DOHH2 (cell line): ENCODE data around the gene LARGE1.

Experiments used
- H3F3A ChIP-seq: fragments of 200-600 bp; sonication (generic), shearing (Covaris generic); 2 replicates; pipeline ENCODE4 v1.6.0; 2016; ENCODE audit warnings: antibody characterized with exemption, mild to moderate bottlenecking; ENCODE audit not compliant: control insufficient read depth, insufficient read depth
- H3K27ac ChIP-seq: fragments of 200-600 bp; sonication (generic); 2 replicates; pipeline ENCODE4 v1.5.1; 2014; ENCODE audit warnings: low read depth, mild to moderate bottlenecking, low read length, moderate library complexity
- H3K27me3 ChIP-seq: fragments of 200-600 bp; sonication (generic); 2 replicates; pipeline ENCODE4 v1.6.1; 2014; ENCODE audit warnings: mild to moderate bottlenecking, low read length, mixed read lengths; ENCODE audit not compliant: control insufficient read depth
- H3K36me3 ChIP-seq: fragments of 200-600 bp; sonication (generic); 2 replicates; pipeline ENCODE4 v1.6.1; 2014; ENCODE audit warnings: mild to moderate bottlenecking, low read length, moderate library complexity, mixed read lengths; ENCODE audit not compliant: control insufficient read depth
- H3K4me1 ChIP-seq: fragments of 200-600 bp; sonication (generic); 2 replicates; pipeline ENCODE4 v1.6.1; 2014; ENCODE audit warnings: mild to moderate bottlenecking, low read length, mixed read lengths; ENCODE audit not compliant: control insufficient read depth
- H3K4me2 ChIP-seq: fragments of 200-600 bp; sonication (generic); 2 replicates; pipeline ENCODE4 v1.6.0; 2014; ENCODE audit warnings: mild to moderate bottlenecking, low read length, moderate library complexity
- H3K4me3 ChIP-seq: fragments of 200-600 bp; sonication (generic); 2 replicates; pipeline ENCODE4 v1.5.1; 2014; ENCODE audit warnings: mild to moderate bottlenecking, low read length, mixed read lengths
- H3K79me2 ChIP-seq: fragments of 200-600 bp; sonication (generic); 2 replicates; pipeline ENCODE4 v1.6.1; 2014; ENCODE audit warnings: mild to moderate bottlenecking, low read length, mixed read lengths; ENCODE audit not compliant: control insufficient read depth
- H3K9me2 ChIP-seq: fragments of 200-600 bp; sonication (generic); replicated peaks from 2 replicates; pipeline ENCODE4 v1.6.1; 2014; ENCODE audit warnings: mild to moderate bottlenecking, low read length, mixed read lengths; ENCODE audit not compliant: control insufficient read depth
- H3K9me3 ChIP-seq: fragments of 200-600 bp; sonication (generic); 2 replicates; pipeline ENCODE4 v1.6.1; 2014; ENCODE audit warnings: antibody characterized with exemption, low read length, mixed read lengths; ENCODE audit not compliant: control insufficient read depth, insufficient read depth
- H4K20me1 ChIP-seq: fragments of 200-600 bp; sonication (generic); 2 replicates; pipeline ENCODE4 v1.6.0; 2014; ENCODE audit warnings: low read depth, mild to moderate bottlenecking, antibody characterized with exemption, low read length, moderate library complexity; ENCODE audit not compliant: control insufficient read depth, insufficient read depth
- EZH2phosphoT487 ChIP-seq: fragments of 200-600 bp; sonication (generic); IDR thresholded peaks from 2 replicates; pipeline ENCODE4 v1.6.1; 2017; ENCODE audit warnings: borderline replicate concordance, mild to moderate bottlenecking, antibody characterized with exemption, low read length, moderate library complexity, mixed read lengths
- TF ChIP-seq, protein P1 (sequence below): fragments of 200-600 bp; sonication (generic); IDR thresholded peaks from one replicate; pipeline ENCODE4 v1.5.1; 2014; ENCODE audit warnings: antibody characterized with exemption, mild to moderate bottlenecking, low read depth, low read length; ENCODE audit not compliant: poor library complexity, severe bottlenecking

Gene LARGE1

GRCh38 chr22:33327348-33327860, 592.9 kb downstream of the LARGE1 start:
- Histone ChIP-seq H3K4me2 (no peak overlapping the region), H4K20me1 (no peaks in the 10 kb centered on the region), H3K9me3 (no peaks in the 10 kb centered on the region), H3K36me3 (no peaks in the 10 kb centered on the region), H3K4me3 (no peak overlapping the region), H3K27me3 (peaks cover 6% of the 10 kb centered on the region), H3F3A (0 out of 2 replicates have a peak, but pooled peaks cover 2% of the 10 kb centered on the region), H3K4me1 (peaks cover 30% of the 10 kb centered on the region), H3K79me2 (no peaks in the 10 kb centered on the region), H3K9me2 (no peaks in the 10 kb centered on the region), H3K27ac (no peak overlapping the region)
- no peak for TF ChIP-seq EZH2phosphoT487
- TF ChIP-seq, protein P1, sequence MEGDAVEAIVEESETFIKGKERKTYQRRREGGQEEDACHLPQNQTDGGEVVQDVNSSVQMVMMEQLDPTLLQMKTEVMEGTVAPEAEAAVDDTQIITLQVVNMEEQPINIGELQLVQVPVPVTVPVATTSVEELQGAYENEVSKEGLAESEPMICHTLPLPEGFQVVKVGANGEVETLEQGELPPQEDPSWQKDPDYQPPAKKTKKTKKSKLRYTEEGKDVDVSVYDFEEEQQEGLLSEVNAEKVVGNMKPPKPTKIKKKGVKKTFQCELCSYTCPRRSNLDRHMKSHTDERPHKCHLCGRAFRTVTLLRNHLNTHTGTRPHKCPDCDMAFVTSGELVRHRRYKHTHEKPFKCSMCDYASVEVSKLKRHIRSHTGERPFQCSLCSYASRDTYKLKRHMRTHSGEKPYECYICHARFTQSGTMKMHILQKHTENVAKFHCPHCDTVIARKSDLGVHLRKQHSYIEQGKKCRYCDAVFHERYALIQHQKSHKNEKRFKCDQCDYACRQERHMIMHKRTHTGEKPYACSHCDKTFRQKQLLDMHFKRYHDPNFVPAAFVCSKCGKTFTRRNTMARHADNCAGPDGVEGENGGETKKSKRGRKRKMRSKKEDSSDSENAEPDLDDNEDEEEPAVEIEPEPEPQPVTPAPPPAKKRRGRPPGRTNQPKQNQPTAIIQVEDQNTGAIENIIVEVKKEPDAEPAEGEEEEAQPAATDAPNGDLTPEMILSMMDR, result no peak

- H3K27ac ChIP-seq, result no peak overlapping the region
- H3K4me2 ChIP-seq, result no peak overlapping the region
These were observed 593.6 kb downstream of the LARGE1 start for GRCh38 chr22:33326540-33327295.

GRCh38 chr22:33325232-33326004, 594.9 kb downstream of the LARGE1 start:
- Histone ChIP-seq H3K27ac (peak overlapping the region; percentile 13), H3K4me2 (peak overlapping the region; percentile 61), H3K9me3 (no peaks in the 10 kb centered on the region), H3K9me2 (no peaks in the 10 kb centered on the region), H3K4me3 (peak overlapping the region; percentile 33), H3K36me3 (no peaks in the 10 kb centered on the region), H3K4me1 (peaks cover 39% of the 10 kb centered on the region), H4K20me1 (no peaks in the 10 kb centered on the region), H3F3A (0 out of 2 replicates have a peak, but pooled peaks cover 2% of the 10 kb centered on the region), H3K27me3 (peaks cover under 1% of the 10 kb centered on the region; the same call in 1 of the 2 replicates), H3K79me2 (no peaks in the 10 kb centered on the region)
- TF ChIP-seq, protein P1, result no peak
- TF ChIP-seq EZH2phosphoT487, result no peak

More at GRCh38 chr22:33326540-33327295, 593.6 kb downstream of the LARGE1 start:
- H3K9me3 ChIP-seq, result no peaks in the 10 kb centered on the region
- no peaks in the 10 kb centered on the region for H3K36me3 ChIP-seq
- H3K27me3 ChIP-seq, result peaks cover 6% of the 10 kb centered on the region
- no peaks in the 10 kb centered on the region for H3K9me2 ChIP-seq
- peaks cover 30% of the 10 kb centered on the region for H3K4me1 ChIP-seq
- H3K79me2 ChIP-seq, result no peaks in the 10 kb centered on the region
- H3K4me3 ChIP-seq, result no peak overlapping the region
- no peak for TF ChIP-seq EZH2phosphoT487
- TF ChIP-seq, protein P1, result no peak
- H4K20me1 ChIP-seq, result no peaks in the 10 kb centered on the region
- H3F3A ChIP-seq, result 0 out of 2 replicates have a peak, but pooled peaks cover 2% of the 10 kb centered on the region
